HEK293T (cell line): ENCODE measurements around the gene VIT.

ENCODE experiments used
- BHLHE40 ChIP-seq: fragments of 450-650 bp; IDR thresholded peaks from 2 replicates; pipeline ENCODE4 v1.6.1; 2016; ENCODE audit warnings: mild to moderate bottlenecking, moderate library complexity, borderline replicate concordance
- CTBP1 ChIP-seq: fragments of 450-650 bp; IDR thresholded peaks from 2 replicates; pipeline ENCODE4 v1.6.1; 2016; ENCODE audit warnings: borderline replicate concordance
- ELF4 ChIP-seq: fragments of 450-650 bp; IDR thresholded peaks from 2 replicates; pipeline ENCODE4 v1.6.1; 2017; ENCODE audit warnings: antibody characterized with exemption
- FOXA1 ChIP-seq: fragments of 450-650 bp; IDR thresholded peaks from 2 replicates; pipeline ENCODE4 v1.6.1; 2016; ENCODE audit warnings: mild to moderate bottlenecking
- NFRKB ChIP-seq: fragments of 450-650 bp; IDR thresholded peaks from 2 replicates; pipeline ENCODE4 v1.6.1; 2016; ENCODE audit warnings: mild to moderate bottlenecking, moderate library complexity
- PKNOX1 ChIP-seq: fragments of 450-650 bp; IDR thresholded peaks from 2 replicates; pipeline ENCODE4 v1.6.1; 2016
- SUZ12 ChIP-seq: fragments of 450-650 bp; IDR thresholded peaks from 2 replicates; pipeline ENCODE4 v1.6.1; 2016; ENCODE audit warnings: mild to moderate bottlenecking
- TARDBP ChIP-seq: fragments of 450-650 bp; IDR thresholded peaks from 2 replicates; pipeline ENCODE4 v1.6.1; 2016
- ZNF384 ChIP-seq: fragments of 450-650 bp; IDR thresholded peaks from 2 replicates; pipeline ENCODE4 v1.6.1; 2016

DNA sequence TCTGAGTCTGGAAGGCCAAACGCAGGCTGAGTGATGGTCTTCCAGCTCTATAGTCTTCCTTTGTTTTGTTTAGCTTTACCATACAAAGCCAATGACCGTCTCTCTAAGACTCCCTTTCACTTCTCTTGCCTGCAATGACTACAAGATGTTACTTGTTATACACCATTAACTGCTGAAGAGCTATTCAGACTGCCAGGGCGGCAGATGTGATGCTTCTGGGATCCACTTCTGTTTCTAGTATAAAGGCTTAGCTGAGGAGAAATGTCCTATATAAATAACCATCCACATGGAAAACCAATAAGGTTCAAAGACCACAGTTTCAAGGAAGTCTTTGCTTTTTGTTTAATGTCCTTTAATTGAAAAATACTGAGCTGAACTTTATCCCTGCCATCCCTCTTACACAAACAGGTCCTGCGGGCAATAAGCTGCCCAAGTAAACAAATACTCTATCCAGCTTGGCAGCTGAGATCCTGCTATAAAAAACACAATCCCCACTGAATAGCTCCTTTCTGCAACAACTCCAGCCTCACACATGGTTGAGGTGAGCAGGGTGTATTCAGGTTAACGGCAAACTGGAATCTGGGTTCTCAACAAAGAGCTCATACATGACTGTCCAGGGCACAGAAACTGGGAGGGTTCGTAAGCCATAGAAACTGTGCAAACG is 124.6 kb downstream of the VIT start:
- TF ChIP-seq SUZ12, result no peak
- no peak for TF ChIP-seq TARDBP
- TF ChIP-seq FOXA1, result no peak
- TF ChIP-seq BHLHE40, result no peak
- no peak for TF ChIP-seq CTBP1
- TF ChIP-seq ELF4, result no peak
- no peak for TF ChIP-seq PKNOX1
- TF ChIP-seq ZNF384, result no peak
- TF ChIP-seq NFRKB, result no peak
